Caco-2 (cell line): ENCODE results near the gene WWP2. TPM values are rescaled to one million over a fixed set of nuclear protein-coding genes. Genes with fewer than 3 reads are reported as not detected.

Experiments used
- BruUV-seq: library from RNA; stranded (reverse); fragments of 400-500 nt; replicated peaks from 2 replicates; lab custom pipeline; 2021; lab: Mats Ljungman, UMichigan
- CTCF ChIA-PET: fragments of 300-600 bp; sonication (Branson Sonifier 250); formaldehyde crosslinking; loops from one replicate; lab custom pipeline; 2022; ENCODE audit warnings: antibody characterized with exemption; lab: Charles Lee
- POLR2A ChIA-PET: fragments of 300-600 bp; sonication (Branson Sonifier 250); formaldehyde crosslinking; loops from one replicate; lab custom pipeline; 2022; ENCODE audit warnings: antibody characterized with exemption; lab: Charles Lee
- DNase-seq, 2 experiments: peaks; one replicate each; pipeline versions ENCODE4 v3.0.0 to v3.0.0-alpha.2; 2020 to 2022
- H3K27me3 ChIP-seq: replicated peaks from 2 replicates; pipeline ENCODE4 v1.6.0; 2011; ENCODE audit warnings: low read length; ENCODE audit not compliant: control insufficient read depth, insufficient read depth
- H3K36me3 ChIP-seq: 2 replicates; pipeline ENCODE4 v1.5.1; 2011; ENCODE audit warnings: low read length; ENCODE audit not compliant: control insufficient read depth, insufficient read depth
- H3K4me1 ChIP-seq: fragments of 250-450 bp; sonication (Bioruptor Pico); 2 replicates; pipeline ENCODE4 v1.5.1; 2020; ENCODE audit warnings: mild to moderate bottlenecking
- H3K4me3 ChIP-seq: 2 replicates; pipeline ENCODE4 v1.5.1; 2011; ENCODE audit warnings: low read depth, mild to moderate bottlenecking, control low read depth, low read length
- H3K9me3 ChIP-seq: fragments of 250-450 bp; sonication (Bioruptor Pico); 2 replicates; pipeline ENCODE4 v1.5.1; 2020; ENCODE audit warnings: mild to moderate bottlenecking, moderate library complexity
- H3K27ac Mint-ChIP-seq: one replicate; pipeline ENCODE4 v1.8.0; 2022; ENCODE audit warnings: mixed read lengths; ENCODE audit not compliant: unreplicated experiment
- H3K27me3 Mint-ChIP-seq: one replicate; pipeline ENCODE4 v1.8.0; 2022; ENCODE audit warnings: mixed read lengths; ENCODE audit not compliant: insufficient read depth, unreplicated experiment
- H3K36me3 Mint-ChIP-seq: one replicate; pipeline ENCODE4 v1.8.0; 2022; ENCODE audit warnings: mild to moderate bottlenecking, mixed read lengths; ENCODE audit not compliant: insufficient read depth, unreplicated experiment
- H3K4me1 Mint-ChIP-seq: one replicate; pipeline ENCODE4 v1.8.0; 2022; ENCODE audit warnings: low read depth, mixed read lengths; ENCODE audit not compliant: unreplicated experiment
- H3K4me3 Mint-ChIP-seq: one replicate; pipeline ENCODE4 v1.8.0; 2022; ENCODE audit warnings: mild to moderate bottlenecking, moderate library complexity, mixed read lengths; ENCODE audit not compliant: unreplicated experiment
- H3K9me3 Mint-ChIP-seq: one replicate; pipeline ENCODE4 v1.8.0; 2022; ENCODE audit warnings: mixed read lengths; ENCODE audit not compliant: unreplicated experiment
- CTCF ChIP-seq, 2 experiments: fragments of 200-600 bp in 1 of 2; IDR thresholded peaks; 1 replicate in 1 of 2; 2 replicates in 1 of 2; pipeline versions ENCODE4 v1.5.1 to v1.8.0; 2011 to 2022; ENCODE audit warnings: antibody characterized with exemption in 1 of 2, control low read depth in 1 of 2, inconsistent platforms in 1 of 2, low read depth in 1 of 2, low read length in 1 of 2, mild to moderate bottlenecking in 1 of 2, moderate library complexity in 1 of 2; ENCODE audit not compliant: insufficient read depth in 1 of 2, severe bottlenecking in 1 of 2, unreplicated experiment in 1 of 2
- intact Hi-C: fragments of 100-400 bp; cut with micrococcal nuclease; formaldehyde crosslinking; loops from one replicate; pipeline ENCODE4 v1.10.0; 2022; ENCODE audit not compliant: unreplicated experiment
- total RNA-seq: library from RNA; stranded (reverse); gene quantifications from 2 replicates; pipeline ENCODE4 v1.2.3, GENCODE V29; 2022

Gene WWP2
- total RNA-seq, 1 experiment from 2014 or later, result 39.7 TPM

- Mint-ChIP-seq H3K36me3 (peaks cover 19% of the 10 kb centered on the region), H3K9me3 (no peaks in the 10 kb centered on the region), H3K4me1 (no peaks in the 10 kb centered on the region), H3K27me3 (no peaks in the 10 kb centered on the region), H3K27ac (no peak overlapping the region), H3K4me3 (no peak overlapping the region)
- no peak for TF ChIP-seq CTCF (IDR thresholded peaks at IDR 0.05; ENCODE audit: insufficient read depth in 1 of 2, low read depth in 1 of 2, low read length in 1 of 2, severe bottlenecking in 1 of 2, unreplicated experiment in 1 of 2)
- no peak overlapping the region for H3K4me3 ChIP-seq
- intact Hi-C loops, result no loop called here
- H3K9me3 ChIP-seq, result no peaks in the 10 kb centered on the region
- no TSS peak for BruUV-seq
- peaks cover 3% of the 10 kb centered on the region for H3K36me3 ChIP-seq
- H3K27me3 ChIP-seq, result no peaks in the 10 kb centered on the region
- POLR2A ChIA-PET, result no interaction called here
- CTCF ChIA-PET, result interaction anchor here (0.6 to 1.0 kb wide), 2 partner anchors 66 to 477 kb away, joined by 3 to 4 read pairs; no protein-coding TSS in a partner anchor
- no peak for DNase-seq
- H3K4me1 ChIP-seq, result no peaks in the 10 kb centered on the region
These were observed 177.1 kb downstream of the WWP2 start for GRCh38 chr16:69938981-69939820.

GRCh38 chr16:69939821-69940585 lies 177.9 kb downstream of the WWP2 start:
- H3K4me1 ChIP-seq, result no peaks in the 10 kb centered on the region
- H3K9me3 ChIP-seq, result no peaks in the 10 kb centered on the region
- Mint-ChIP-seq H3K36me3 (peaks cover 13% of the 10 kb centered on the region), H3K4me3 (no peak overlapping the region), H3K27ac (no peak overlapping the region), H3K4me1 (no peaks in the 10 kb centered on the region), H3K9me3 (no peaks in the 10 kb centered on the region), H3K27me3 (no peaks in the 10 kb centered on the region)
- no TSS peak for BruUV-seq
- POLR2A ChIA-PET, result no interaction called here
- no peaks in the 10 kb centered on the region for H3K27me3 ChIP-seq
- no peak for DNase-seq
- CTCF ChIA-PET, result interaction anchor here (1.0 kb wide), 1 partner anchor 66 kb away, joined by 3 read pairs; no protein-coding TSS in a partner anchor
- no peak for TF ChIP-seq CTCF (IDR thresholded peaks at IDR 0.05; ENCODE audit: insufficient read depth in 1 of 2, low read depth in 1 of 2, low read length in 1 of 2, severe bottlenecking in 1 of 2, unreplicated experiment in 1 of 2)
- H3K4me3 ChIP-seq, result no peak overlapping the region
- intact Hi-C loops, result no loop called here
- peaks cover 3% of the 10 kb centered on the region for H3K36me3 ChIP-seq

- ChIA-PET POLR2A (no interaction called here), CTCF (no interaction called here)
- H3K9me3 ChIP-seq, result no peaks in the 10 kb centered on the region
- Mint-ChIP-seq H3K36me3 (peaks cover 10% of the 10 kb centered on the region), H3K27ac (no peak overlapping the region), H3K4me1 (no peaks in the 10 kb centered on the region), H3K27me3 (no peaks in the 10 kb centered on the region), H3K9me3 (no peaks in the 10 kb centered on the region), H3K4me3 (no peak overlapping the region)
- no TSS peak for BruUV-seq
- no peaks in the 10 kb centered on the region for H3K4me1 ChIP-seq
- no peak for TF ChIP-seq CTCF (IDR thresholded peaks at IDR 0.05; ENCODE audit: insufficient read depth in 1 of 2, low read depth in 1 of 2, low read length in 1 of 2, severe bottlenecking in 1 of 2, unreplicated experiment in 1 of 2)
- peaks cover 3% of the 10 kb centered on the region for H3K36me3 ChIP-seq
- no peak for DNase-seq
- no peaks in the 10 kb centered on the region for H3K27me3 ChIP-seq
- no peak overlapping the region for H3K4me3 ChIP-seq
- intact Hi-C loops, result no loop called here
These were observed 178.5 kb downstream of the WWP2 start for GRCh38 chr16:69940676-69941075.
